ENCODE results near the gene ZNF223.

ZNF223 gene

GRCh38 chr19:44005973-44006372 lies 45.9 kb upstream of the ZNF223 start:
- TF ChIP-seq YY1 (IDR thresholded peaks at IDR 0.05; ENCODE audit: low read depth) (no peak), EP300 (IDR thresholded peaks at IDR 0.05; ENCODE audit: borderline replicate concordance) (no peak), TAF1 (IDR thresholded peaks at IDR 0.05; ENCODE audit: low read depth) (no peak), ZBTB7A (IDR thresholded peaks at IDR 0.05; ENCODE audit: low read depth) (no peak), REST (IDR thresholded peaks at IDR 0.05; ENCODE audit: low read depth) (no peak), FOXM1 (IDR thresholded peaks at IDR 0.05; ENCODE audit: borderline replicate concordance, low read depth) (no peak), TCF12 (IDR thresholded peaks at IDR 0.05; ENCODE audit: low read depth) (no peak), RAD21 (IDR thresholded peaks at IDR 0.05; ENCODE audit: low read depth) (no peak), NFIC (IDR thresholded peaks at IDR 0.05) (no peak), TEAD4 (IDR thresholded peaks at IDR 0.05) (no peak), EGR1 (IDR thresholded peaks at IDR 0.05) (no peak), CREB1 (IDR thresholded peaks at IDR 0.05; ENCODE audit: low read depth) (no peak), USF1 (IDR thresholded peaks at IDR 0.05) (no peak), MAX (IDR thresholded peaks at IDR 0.05) (no peak), CEBPB (IDR thresholded peaks at IDR 0.05) (no peak)

GRCh38 chr19:44007473-44007872 lies 44.4 kb upstream of the ZNF223 start:
- TF ChIP-seq REST (IDR thresholded peaks at IDR 0.05; ENCODE audit: low read depth), result no peak

GRCh38 chr19:44010468-44010867 lies 41.4 kb upstream of the ZNF223 start:
- TF ChIP-seq ZBTB7A (IDR thresholded peaks at IDR 0.05; ENCODE audit: low read depth) (no peak), CEBPB (IDR thresholded peaks at IDR 0.05) (no peak), YY1 (IDR thresholded peaks at IDR 0.05; ENCODE audit: low read depth) (no peak), TEAD4 (IDR thresholded peaks at IDR 0.05) (no peak), USF1 (IDR thresholded peaks at IDR 0.05) (no peak), TAF1 (IDR thresholded peaks at IDR 0.05; ENCODE audit: low read depth) (no peak), MAX (IDR thresholded peaks at IDR 0.05) (no peak), EP300 (IDR thresholded peaks at IDR 0.05; ENCODE audit: borderline replicate concordance) (no peak), NFIC (IDR thresholded peaks at IDR 0.05) (no peak), EGR1 (IDR thresholded peaks at IDR 0.05) (no peak), CREB1 (IDR thresholded peaks at IDR 0.05; ENCODE audit: low read depth) (no peak), RAD21 (IDR thresholded peaks at IDR 0.05; ENCODE audit: low read depth) (no peak), FOXM1 (IDR thresholded peaks at IDR 0.05; ENCODE audit: borderline replicate concordance, low read depth) (no peak), TCF12 (IDR thresholded peaks at IDR 0.05; ENCODE audit: low read depth) (no peak), REST (IDR thresholded peaks at IDR 0.05; ENCODE audit: low read depth) (no peak)

GRCh38 chr19:44019498-44019897 lies 32.3 kb upstream of the ZNF223 start:
- TF ChIP-seq YY1 (IDR thresholded peaks at IDR 0.05; ENCODE audit: low read depth) (no peak), CEBPB (IDR thresholded peaks at IDR 0.05) (no peak)

GRCh38 chr19:44021221-44021620 lies 30.6 kb upstream of the ZNF223 start:
- no peak for TF ChIP-seq MAX (IDR thresholded peaks at IDR 0.05)
- no peak for TF ChIP-seq REST (IDR thresholded peaks at IDR 0.05; ENCODE audit: low read depth)
- no peak for TF ChIP-seq NFIC (IDR thresholded peaks at IDR 0.05)
- no peak for TF ChIP-seq CEBPB (IDR thresholded peaks at IDR 0.05)
